CD4-positive, alpha-beta T cell treated with Interleukin-4 for 1 hour (primary cell): ENCODE measurements around the gene SPIRE1.
"Not testable (repeated sequence)": the region's sequence is repeated elsewhere in the genome, so short reads cannot be mapped to it uniquely, and the experiment has no call there.

Experiments used
- DNase-seq, 2 donors: peaks; one replicate each; pipeline ENCODE4 v3.0.0-alpha.2; 2020 to 2022

Gene SPIRE1

GRCh38 chr18:12645254-12645653 lies 12.7 kb downstream of the SPIRE1 start:
- no peak for DNase-seq

- not testable (repeated sequence) for DNase-seq
Measured at GRCh38 chr18:12643756-12644155, 14.2 kb downstream of the SPIRE1 start.

GRCh38 chr18:12640881-12641200 lies 17.1 kb downstream of the SPIRE1 start:
- DNase-seq: no peak

GRCh38 chr18:12639990-12640880 lies 17.7 kb downstream of the SPIRE1 start:
- DNase-seq: no peak

GRCh38 chr18:12638644-12639124 lies 19.2 kb downstream of the SPIRE1 start:
- DNase-seq: no peak

GRCh38 chr18:12637901-12638643 lies 19.8 kb downstream of the SPIRE1 start:
- no peak for DNase-seq

GRCh38 chr18:12637393-12637792 lies 20.5 kb downstream of the SPIRE1 start:
- no peak for DNase-seq

- no peak for DNase-seq
Measured at GRCh38 chr18:12631831-12632477, 26.0 kb downstream of the SPIRE1 start.

- DNase-seq: no peak
Measured at GRCh38 chr18:12630136-12630535, 27.8 kb downstream of the SPIRE1 start.

GRCh38 chr18:12628706-12629702 lies 28.9 kb downstream of the SPIRE1 start:
- DNase-seq: no peak

- DNase-seq: not testable (repeated sequence)
Measured at GRCh38 chr18:12627199-12627598, 30.7 kb downstream of the SPIRE1 start.

- no peak for DNase-seq
Measured at GRCh38 chr18:12625241-12625640, 32.7 kb downstream of the SPIRE1 start.

GRCh38 chr18:12621742-12622306 lies 36.1 kb downstream of the SPIRE1 start:
- no peak for DNase-seq

- DNase-seq: no peak
Measured at GRCh38 chr18:12615748-12616147, 42.2 kb downstream of the SPIRE1 start.

- DNase-seq: no peak
Measured at GRCh38 chr18:12608301-12608700, 49.6 kb downstream of the SPIRE1 start.

GRCh38 chr18:12606592-12607315 lies 51.2 kb downstream of the SPIRE1 start:
- DNase-seq: no peak

- no peak for DNase-seq
Measured at GRCh38 chr18:12604445-12605007, 53.4 kb downstream of the SPIRE1 start.

- DNase-seq: no peak
Measured at GRCh38 chr18:12599966-12600365, 57.9 kb downstream of the SPIRE1 start.

GRCh38 chr18:12599543-12599942 lies 58.4 kb downstream of the SPIRE1 start:
- DNase-seq: no peak

GRCh38 chr18:12598181-12598930 lies 59.6 kb downstream of the SPIRE1 start:
- no peak for DNase-seq
